ENCODE results near the gene RAC2.

Gene RAC2

GRCh38 chr22:37276776-37277175, 32.7 kb upstream of the RAC2 start:
- no peak for TF ChIP-seq CTCF (IDR thresholded peaks at IDR 0.05; ENCODE audit: borderline replicate concordance, insufficient read depth, low read depth, low read length)
- H3K4me3 ChIP-seq (ENCODE audit: low read depth, low read length) = no peak overlapping the region

- no peak overlapping the region for H3K4me3 ChIP-seq (ENCODE audit: low read depth, low read length)
- TF ChIP-seq CTCF (IDR thresholded peaks at IDR 0.05; ENCODE audit: borderline replicate concordance, insufficient read depth, low read depth, low read length) = no peak
Measured at GRCh38 chr22:37275622-37276021, 31.6 kb upstream of the RAC2 start.

GRCh38 chr22:37275134-37275533, 31.1 kb upstream of the RAC2 start:
- H3K4me3 ChIP-seq (ENCODE audit: low read depth, low read length) = no peak overlapping the region
- TF ChIP-seq CTCF (IDR thresholded peaks at IDR 0.05; ENCODE audit: borderline replicate concordance, insufficient read depth, low read depth, low read length) = no peak

- no peak overlapping the region for H3K4me3 ChIP-seq (ENCODE audit: low read depth, low read length)
- TF ChIP-seq CTCF (IDR thresholded peaks at IDR 0.05; ENCODE audit: borderline replicate concordance, insufficient read depth, low read depth, low read length) = no peak
Measured at GRCh38 chr22:37274380-37274862, 30.4 kb upstream of the RAC2 start.

GRCh38 chr22:37273846-37274225, 29.8 kb upstream of the RAC2 start:
- no peak for TF ChIP-seq CTCF (IDR thresholded peaks at IDR 0.05; ENCODE audit: borderline replicate concordance, insufficient read depth, low read depth, low read length)
- no peak overlapping the region for H3K4me3 ChIP-seq (ENCODE audit: low read depth, low read length)

GRCh38 chr22:37273126-37273845, 29.2 kb upstream of the RAC2 start:
- no peak overlapping the region for H3K4me3 ChIP-seq (ENCODE audit: low read depth, low read length)
- no peak for TF ChIP-seq CTCF (IDR thresholded peaks at IDR 0.05; ENCODE audit: borderline replicate concordance, insufficient read depth, low read depth, low read length)

GRCh38 chr22:37270928-37271650, 27.0 kb upstream of the RAC2 start:
- no peak for TF ChIP-seq CTCF (IDR thresholded peaks at IDR 0.05; ENCODE audit: borderline replicate concordance, insufficient read depth, low read depth, low read length)

More at GRCh38 chr22:37270928-37271650, 27.0 kb upstream of the RAC2 start:
- no peak overlapping the region for H3K4me3 ChIP-seq (ENCODE audit: low read depth, low read length)

Measured in GM12875 (cell line).